Measurements from ENCODE around the gene SOX5.

The SOX5 gene

DNA sequence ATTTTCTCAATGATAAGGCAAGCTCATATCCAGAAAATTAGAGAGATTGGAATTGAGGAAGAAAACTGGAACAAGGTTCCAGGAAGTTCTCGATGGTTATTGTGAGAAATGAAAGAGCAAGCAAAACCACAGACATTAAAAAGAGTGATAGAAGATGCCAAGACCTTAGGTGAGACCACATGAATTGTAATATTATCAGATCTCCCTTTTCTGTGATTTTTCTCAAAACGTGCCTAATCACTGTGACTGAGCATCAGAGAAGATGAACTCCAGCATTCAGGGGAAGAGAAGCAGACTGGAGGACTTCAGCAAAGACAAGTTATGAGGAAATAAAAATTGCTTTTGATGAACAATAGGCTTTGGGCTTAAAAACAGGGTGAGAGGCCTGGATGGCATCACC, 278.8 kb downstream of the SOX5 start:
- H3K4me3 ChIP-seq (replicated peaks; ENCODE audit: low read depth, low read length): no peak overlapping the region
- TF ChIP-seq, protein P1, sequence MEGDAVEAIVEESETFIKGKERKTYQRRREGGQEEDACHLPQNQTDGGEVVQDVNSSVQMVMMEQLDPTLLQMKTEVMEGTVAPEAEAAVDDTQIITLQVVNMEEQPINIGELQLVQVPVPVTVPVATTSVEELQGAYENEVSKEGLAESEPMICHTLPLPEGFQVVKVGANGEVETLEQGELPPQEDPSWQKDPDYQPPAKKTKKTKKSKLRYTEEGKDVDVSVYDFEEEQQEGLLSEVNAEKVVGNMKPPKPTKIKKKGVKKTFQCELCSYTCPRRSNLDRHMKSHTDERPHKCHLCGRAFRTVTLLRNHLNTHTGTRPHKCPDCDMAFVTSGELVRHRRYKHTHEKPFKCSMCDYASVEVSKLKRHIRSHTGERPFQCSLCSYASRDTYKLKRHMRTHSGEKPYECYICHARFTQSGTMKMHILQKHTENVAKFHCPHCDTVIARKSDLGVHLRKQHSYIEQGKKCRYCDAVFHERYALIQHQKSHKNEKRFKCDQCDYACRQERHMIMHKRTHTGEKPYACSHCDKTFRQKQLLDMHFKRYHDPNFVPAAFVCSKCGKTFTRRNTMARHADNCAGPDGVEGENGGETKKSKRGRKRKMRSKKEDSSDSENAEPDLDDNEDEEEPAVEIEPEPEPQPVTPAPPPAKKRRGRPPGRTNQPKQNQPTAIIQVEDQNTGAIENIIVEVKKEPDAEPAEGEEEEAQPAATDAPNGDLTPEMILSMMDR (IDR thresholded peaks at IDR 0.05; ENCODE audit: low read length, missing control alignments): no peak
- DNase-seq (ENCODE audit: low read depth): no peak

GRCh38 chr12:23669691-23670090, 279.8 kb downstream of the SOX5 start:
- DNase-seq (ENCODE audit: low read depth): no peak
- TF ChIP-seq, protein P1 (IDR thresholded peaks at IDR 0.05; ENCODE audit: low read length, missing control alignments): no peak
- no peak overlapping the region for H3K4me3 ChIP-seq (replicated peaks; ENCODE audit: low read depth, low read length)

GRCh38 chr12:23666866-23667265, 282.6 kb downstream of the SOX5 start:
- TF ChIP-seq, protein P1 (IDR thresholded peaks at IDR 0.05; ENCODE audit: low read length, missing control alignments): no peak
- no peak for DNase-seq (ENCODE audit: low read depth)
- no peak overlapping the region for H3K4me3 ChIP-seq (replicated peaks; ENCODE audit: low read depth, low read length)

DNA sequence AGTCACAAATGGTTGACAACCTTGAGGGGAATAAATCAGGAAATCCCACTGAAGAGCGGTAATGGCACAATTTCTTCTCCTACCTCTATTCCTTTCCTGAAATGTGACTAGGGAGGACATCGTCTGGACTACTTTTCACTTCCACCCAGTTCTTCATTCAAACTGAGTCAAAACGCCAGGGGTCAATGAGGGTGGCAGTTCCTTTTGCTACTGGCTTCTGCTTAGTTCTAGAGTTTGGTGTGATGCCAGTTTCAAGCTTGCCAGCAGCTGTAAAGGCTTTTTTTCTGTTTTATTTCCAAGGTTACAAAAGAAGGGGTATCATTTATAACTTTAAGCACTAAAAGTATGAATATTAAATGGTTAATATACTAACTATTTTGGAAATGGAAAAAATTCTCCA, 286.5 kb downstream of the SOX5 start:
- TF ChIP-seq, protein P1 (IDR thresholded peaks at IDR 0.05; ENCODE audit: low read length, missing control alignments): no peak
- DNase-seq (ENCODE audit: low read depth): no peak
- no peak overlapping the region for H3K4me3 ChIP-seq (replicated peaks; ENCODE audit: low read depth, low read length)

- DNase-seq (ENCODE audit: low read depth): no peak
- H3K4me3 ChIP-seq (replicated peaks; ENCODE audit: low read depth, low read length): no peak overlapping the region
- TF ChIP-seq, protein P1 (IDR thresholded peaks at IDR 0.05; ENCODE audit: low read length, missing control alignments): no peak
Measured at GRCh38 chr12:23659131-23659530, 290.3 kb downstream of the SOX5 start.

DNA sequence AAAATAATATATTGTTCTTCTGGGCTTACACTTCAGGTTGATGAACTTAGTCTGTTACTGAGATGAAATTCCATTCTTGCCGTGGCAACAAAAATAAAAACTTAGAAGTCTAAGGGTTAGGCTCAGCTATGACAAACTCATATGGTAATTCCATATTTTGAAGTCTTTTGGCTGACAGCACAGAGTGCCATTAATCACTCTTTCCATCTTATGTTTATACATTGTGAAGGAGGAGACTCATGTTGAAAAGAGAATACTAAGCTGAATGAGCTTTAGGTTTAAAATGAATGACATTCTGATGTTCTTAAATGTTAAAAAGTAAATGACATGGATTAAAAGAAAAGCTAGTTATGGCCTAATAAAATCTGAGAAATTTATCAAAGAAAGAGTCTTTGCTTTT, 291.9 kb downstream of the SOX5 start:
- no peak for DNase-seq (ENCODE audit: low read depth)
- TF ChIP-seq, protein P1 (IDR thresholded peaks at IDR 0.05; ENCODE audit: low read length, missing control alignments): no peak
- no peak overlapping the region for H3K4me3 ChIP-seq (replicated peaks; ENCODE audit: low read depth, low read length)

- DNase-seq (ENCODE audit: low read depth): no peak
- no peak overlapping the region for H3K4me3 ChIP-seq (replicated peaks; ENCODE audit: low read depth, low read length)
- TF ChIP-seq, protein P1 (IDR thresholded peaks at IDR 0.05; ENCODE audit: low read length, missing control alignments): no peak
Measured at GRCh38 chr12:23655884-23656283, 293.6 kb downstream of the SOX5 start.
